Subcutaneous abdominal adipose tissue (tissue), 5 donors: ENCODE measurements around the gene CEBPB.
"Not testable (repeated sequence)": the region's sequence is repeated elsewhere in the genome, so short reads cannot be mapped to it uniquely, and the experiment has no call there.

ENCODE experiments used
- H3K27ac ChIP-seq: one replicate; pipeline ENCODE4 v1.7.0; 2013; ENCODE audit warnings: low read depth, mild to moderate bottlenecking, inconsistent platforms, low read length, moderate library complexity
- H3K27me3 ChIP-seq, 5 donors: one replicate each; pipeline ENCODE4 v1.7.0; 2013; ENCODE audit warnings: low read length in 5 of 5, inconsistent platforms in 1 of 5; ENCODE audit not compliant: control insufficient read depth in 5 of 5, insufficient read depth in 4 of 5
- H3K36me3 ChIP-seq, 5 donors: one replicate each; pipeline ENCODE4 v1.7.0; 2013; ENCODE audit warnings: low read length in 5 of 5; ENCODE audit not compliant: control insufficient read depth in 5 of 5, insufficient read depth in 5 of 5
- H3K4me1 ChIP-seq, 5 donors: one replicate each; pipeline ENCODE4 v1.7.0; 2013; ENCODE audit warnings: low read length in 5 of 5, mild to moderate bottlenecking in 3 of 5, moderate library complexity in 1 of 5; ENCODE audit not compliant: control insufficient read depth in 5 of 5, insufficient read depth in 5 of 5
- H3K4me3 ChIP-seq, 5 donors: one replicate each; pipeline ENCODE4 v1.7.0; 2013; ENCODE audit warnings: low read length in 5 of 5, low read depth in 1 of 5
- H3K9ac ChIP-seq, 5 donors: one replicate each; pipeline ENCODE4 v1.7.0; 2013; ENCODE audit warnings: low read length in 5 of 5, mild to moderate bottlenecking in 4 of 5, moderate library complexity in 3 of 5
- H3K9me3 ChIP-seq, 5 donors: one replicate each; pipeline ENCODE4 v1.7.0; 2013; ENCODE audit warnings: low read length in 5 of 5; ENCODE audit not compliant: control insufficient read depth in 5 of 5
- donor health status: healthy.
- donor health status: healthy.
- donor health status: healthy.
- donor health status: healthy.
- donor health status: healthy.

CEBPB gene

GRCh38 chr20:50208085-50208491 is 17.5 kb downstream of the CEBPB start:
- Histone ChIP-seq H3K9ac (peak overlapping the region in 2 of 5 donors; percentile 26 to 27), H3K4me1 (peaks cover 4 to 44% (median 24%) of the 10 kb centered on the region in 5 donors), H3K27me3 (no peaks in the 10 kb centered on the region), H3K36me3 (no peaks in the 10 kb centered on the region), H3K9me3 (peaks cover 0 to 6% (median 1%) of the 10 kb centered on the region in 5 donors), H3K4me3 (no peak overlapping the region), H3K27ac (peak overlapping the region; percentile 87)

DNA sequence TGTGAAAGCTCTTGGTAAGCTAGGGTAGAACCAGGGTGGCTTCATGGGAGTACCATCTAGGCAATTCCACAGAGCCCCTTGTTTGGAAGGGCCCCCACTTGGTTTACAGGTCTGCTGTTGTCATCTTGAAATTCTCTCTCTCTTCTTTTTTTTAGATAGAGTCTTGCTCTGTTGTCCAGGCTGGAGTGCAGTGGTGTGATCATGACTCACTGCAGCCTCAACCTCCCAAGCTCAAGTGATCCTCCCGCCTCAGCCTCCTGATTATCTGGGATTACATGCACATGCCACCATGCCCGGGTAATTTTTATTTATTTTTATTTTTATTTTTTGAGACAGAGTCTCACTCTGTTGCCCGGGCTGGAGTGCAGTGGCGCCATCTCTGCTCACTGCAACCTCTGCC is 18.2 kb downstream of the CEBPB start:
- Histone ChIP-seq H3K4me1 (peaks cover 4 to 44% (median 24%) of the 10 kb centered on the region in 5 donors), H3K27ac (peak overlapping the region; percentile 87)
- H3K9me3 ChIP-seq, H3K27me3 ChIP-seq, H3K9ac ChIP-seq, H3K4me3 ChIP-seq, H3K36me3 ChIP-seq: not testable (repeated sequence)

DNA sequence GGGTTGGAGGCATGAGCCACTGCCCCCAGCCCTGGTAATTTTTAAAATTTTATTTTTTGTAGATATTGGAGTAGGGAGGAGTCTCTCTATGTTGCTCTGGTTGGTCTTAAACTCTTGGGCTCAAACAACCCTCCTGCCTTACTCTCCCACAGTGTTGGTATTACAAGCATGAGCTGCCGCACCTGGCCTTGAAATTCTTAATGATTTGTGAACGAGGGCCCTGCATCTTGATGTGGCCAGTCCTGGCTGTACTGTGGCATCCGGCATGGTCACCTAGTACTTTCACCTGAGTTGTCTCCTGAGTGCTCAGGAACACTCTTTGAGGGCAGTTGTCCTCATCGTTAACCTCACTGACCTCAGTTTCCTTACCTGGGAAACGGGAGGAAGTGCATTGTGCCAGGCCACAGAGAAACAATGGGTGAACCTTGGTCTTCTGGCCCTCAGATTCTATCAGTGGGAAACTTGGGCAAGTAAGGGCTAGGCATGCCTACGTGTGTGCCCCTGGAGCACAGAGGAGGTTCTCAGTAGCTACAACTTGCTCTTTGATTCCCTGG is 19.5 kb downstream of the CEBPB start:
- Histone ChIP-seq H3K27ac (no peak overlapping the region), H3K4me3 (peak overlapping the region in 1 of 5 donors; percentile 30), H3K27me3 (no peaks in the 10 kb centered on the region), H3K9me3 (no peaks in the 10 kb centered on the region), H3K36me3 (no peaks in the 10 kb centered on the region), H3K4me1 (peaks cover 4 to 49% (median 27%) of the 10 kb centered on the region in 5 donors), H3K9ac (no peak overlapping the region)

DNA sequence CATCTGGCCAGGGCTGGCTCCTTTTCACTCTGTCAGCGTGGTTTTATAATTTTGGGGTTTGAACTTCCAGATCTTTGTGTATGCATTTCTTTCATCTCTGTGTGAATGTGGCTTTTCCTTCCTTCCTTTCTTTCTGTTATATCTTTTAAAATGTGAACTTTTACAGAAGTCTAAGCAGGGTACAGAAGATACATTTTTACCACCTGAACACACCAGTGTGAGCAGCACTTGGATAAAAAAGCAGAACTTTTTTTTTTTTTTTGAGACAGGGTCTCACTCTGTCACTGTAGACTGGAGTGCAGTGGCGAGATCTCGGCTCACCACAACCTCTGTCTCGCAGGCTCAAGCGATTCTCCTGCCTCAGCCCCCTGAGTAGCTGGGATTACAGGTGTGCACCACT is 20.5 kb downstream of the CEBPB start:
- Histone ChIP-seq H3K27me3 (no peaks in the 10 kb centered on the region), H3K4me1 (peaks cover 4 to 52% (median 30%) of the 10 kb centered on the region in 5 donors), H3K36me3 (no peaks in the 10 kb centered on the region), H3K9me3 (no peaks in the 10 kb centered on the region), H3K27ac (no peak overlapping the region), H3K4me3 (no peak overlapping the region), H3K9ac (no peak overlapping the region)

DNA sequence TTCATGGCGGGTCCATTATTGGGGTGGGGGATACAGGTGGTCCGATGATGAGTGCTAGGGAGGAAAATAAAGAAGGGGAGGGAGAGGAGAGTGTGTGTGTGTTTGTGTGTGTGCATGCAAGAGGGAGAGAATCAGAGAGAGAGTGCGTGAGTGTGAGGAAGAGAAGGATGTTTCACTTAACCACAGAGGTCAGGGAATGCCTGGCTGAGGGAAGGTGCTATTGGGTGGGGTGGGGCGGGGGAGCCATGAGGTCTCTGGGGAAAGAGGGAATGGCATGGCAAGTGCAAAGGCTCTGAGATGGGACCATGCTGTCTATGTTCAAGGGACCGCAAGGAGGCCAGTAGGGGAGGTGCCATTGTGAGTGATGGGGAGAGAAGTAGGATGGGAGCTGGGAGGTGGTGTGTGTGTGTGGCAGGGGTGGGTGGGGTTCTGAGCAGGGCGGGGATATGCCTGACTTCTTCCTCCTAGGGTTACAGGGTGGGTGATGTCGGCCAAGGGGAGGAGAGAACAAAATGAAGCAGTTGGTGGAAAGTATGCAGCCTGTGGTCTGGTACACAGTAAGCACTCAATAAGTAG is 23.0 kb downstream of the CEBPB start:
- Histone ChIP-seq H3K4me1 (peaks cover 0 to 42% (median 19%) of the 10 kb centered on the region in 5 donors), H3K27me3 (no peaks in the 10 kb centered on the region), H3K4me3 (no peak overlapping the region), H3K27ac (no peak overlapping the region), H3K36me3 (no peaks in the 10 kb centered on the region), H3K9me3 (no peaks in the 10 kb centered on the region), H3K9ac (no peak overlapping the region)

GRCh38 chr20:50214226-50215024 is 23.8 kb downstream of the CEBPB start:
- Histone ChIP-seq H3K36me3 (no peaks in the 10 kb centered on the region), H3K4me3 (no peak overlapping the region), H3K27ac (no peak overlapping the region), H3K4me1 (peaks cover 0 to 45% (median 25%) of the 10 kb centered on the region in 5 donors), H3K27me3 (no peaks in the 10 kb centered on the region), H3K9me3 (peaks cover 0 to 2% (median under 1%) of the 10 kb centered on the region in 5 donors), H3K9ac (no peak overlapping the region)

DNA sequence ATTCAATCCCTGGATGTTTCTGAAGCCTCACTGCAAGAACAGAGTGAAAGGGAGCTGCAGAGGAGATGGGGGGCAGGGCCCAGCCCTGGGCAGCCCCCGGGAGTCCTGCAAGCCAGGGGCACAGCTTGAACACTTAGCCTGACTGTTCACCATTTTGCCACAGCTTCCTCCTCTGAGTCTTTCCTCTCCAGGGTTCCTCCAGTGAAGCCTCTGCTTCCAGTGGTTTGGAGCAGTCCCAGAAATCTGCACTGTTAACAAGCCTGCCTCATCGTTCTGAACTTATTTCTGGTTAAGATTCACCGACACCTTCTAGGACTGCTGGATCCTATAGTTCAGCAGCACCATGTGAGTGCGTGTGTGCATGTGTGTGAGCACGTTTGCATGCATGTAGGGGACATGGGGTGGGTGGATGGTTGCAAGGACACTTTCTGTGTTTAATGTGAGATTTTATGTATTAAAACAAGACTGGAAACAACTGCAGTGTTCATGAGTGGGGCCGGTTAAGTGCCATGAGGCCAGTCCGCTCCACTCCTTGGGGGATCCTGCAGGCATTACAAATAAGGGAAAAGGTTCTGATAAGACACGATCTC is 24.6 kb downstream of the CEBPB start:
- no peaks in the 10 kb centered on the region for H3K36me3 ChIP-seq

DNA sequence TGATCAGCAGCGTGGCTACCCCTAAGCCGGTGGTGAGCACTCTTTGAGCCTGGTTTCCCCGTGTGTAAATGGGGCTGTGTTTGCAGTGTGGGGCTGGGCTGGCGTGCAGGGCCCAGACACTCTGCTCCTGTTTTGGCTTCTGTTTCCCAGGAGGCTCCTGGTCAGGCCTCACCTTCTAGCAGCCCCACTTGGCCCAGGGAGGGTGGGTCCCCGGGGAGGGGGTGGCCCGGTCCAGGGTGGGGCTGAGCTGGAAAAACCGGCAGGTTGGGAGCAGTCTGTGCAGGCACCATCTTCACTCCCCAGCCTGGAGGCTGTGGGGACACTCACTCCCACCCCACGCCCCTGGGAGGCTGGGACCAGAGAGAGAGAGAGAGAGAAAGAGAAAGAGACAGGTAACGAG is 25.3 kb downstream of the CEBPB start:
- H3K9me3 ChIP-seq = peaks cover 0 to 6% (median 3%) of the 10 kb centered on the region in 5 donors
- peaks cover 0 to 43% (median 30%) of the 10 kb centered on the region in 5 donors for H3K4me1 ChIP-seq
- no peak overlapping the region for H3K4me3 ChIP-seq
- no peak overlapping the region for H3K9ac ChIP-seq
- no peaks in the 10 kb centered on the region for H3K36me3 ChIP-seq
- H3K27me3 ChIP-seq = no peaks in the 10 kb centered on the region
- peak overlapping the region; percentile 41 for H3K27ac ChIP-seq

More for the DNA sequence above, 24.6 kb downstream of the CEBPB start:
- Histone ChIP-seq H3K4me3 (no peak overlapping the region), H3K9me3 (peaks cover 0 to 6% (median 3%) of the 10 kb centered on the region in 5 donors), H3K27me3 (no peaks in the 10 kb centered on the region), H3K9ac (peak overlapping the region in 1 of 5 donors; percentile 13), H3K4me1 (peaks cover 0 to 40% (median 25%) of the 10 kb centered on the region in 5 donors), H3K27ac (no peak overlapping the region)

DNA sequence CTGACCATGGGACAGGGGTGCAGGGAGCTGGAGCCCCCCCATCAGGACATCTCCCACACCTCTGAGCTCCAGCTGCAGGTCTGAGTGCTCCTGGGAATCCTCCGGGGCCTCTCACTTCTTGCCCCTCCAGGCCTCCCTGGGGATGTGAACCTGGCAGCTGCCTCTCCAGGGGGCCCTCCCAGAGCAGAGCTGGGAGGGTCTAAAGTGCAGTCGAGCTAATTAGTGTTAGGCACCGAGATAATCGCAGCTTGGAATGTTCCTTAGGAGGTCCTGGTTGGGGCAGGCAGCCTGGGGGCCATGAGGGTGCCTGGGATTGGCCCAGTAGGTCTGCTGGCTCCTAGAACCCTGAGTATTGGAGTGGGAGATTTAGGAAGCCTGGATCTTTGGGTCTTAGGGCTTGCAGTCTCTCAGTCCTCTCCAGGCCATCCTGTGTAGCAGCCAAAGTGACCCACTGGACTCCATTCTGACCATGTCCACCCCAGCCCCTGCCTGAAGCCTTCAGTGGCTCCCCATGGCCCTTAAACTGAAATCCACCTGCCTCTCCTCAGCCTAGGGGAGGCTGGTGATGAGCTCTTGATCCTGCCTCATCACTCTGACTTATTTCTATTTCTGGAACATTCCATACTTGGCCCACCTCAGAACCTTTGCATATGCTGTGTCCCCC is 26.0 kb downstream of the CEBPB start:
- Histone ChIP-seq H3K27ac (peak overlapping the region; percentile 50), H3K9me3 (peaks cover 0 to 6% (median 3%) of the 10 kb centered on the region in 5 donors), H3K4me3 (no peak overlapping the region), H3K36me3 (no peaks in the 10 kb centered on the region), H3K4me1 (peaks cover 0 to 48% (median 36%) of the 10 kb centered on the region in 5 donors), H3K9ac (no peak overlapping the region), H3K27me3 (no peaks in the 10 kb centered on the region)
